MM.1S (cell line): ENCODE measurements around the gene IFT122.

ENCODE experiments used
- DNase-seq: peaks from one replicate; pipeline ENCODE4 v3.0.0-alpha.2; 2015
- H2AFZ ChIP-seq: fragments of 300-600 bp; sonication (generic); 2 replicates; pipeline ENCODE4 v1.6.0; 2016; ENCODE audit warnings: antibody characterized with exemption, low read length
- H3F3A ChIP-seq: fragments of 300-600 bp; sonication (generic); 2 replicates; pipeline ENCODE4 v1.6.1; 2016; ENCODE audit warnings: mild to moderate bottlenecking, antibody characterized with exemption, low read length, moderate library complexity, mixed read lengths; ENCODE audit not compliant: insufficient read depth
- H3K27ac ChIP-seq: fragments of 300-600 bp; sonication (generic); 2 replicates; pipeline ENCODE4 v1.5.1; 2016; ENCODE audit warnings: mild to moderate bottlenecking, low read length
- H3K27me3 ChIP-seq: fragments of 300-600 bp; sonication (generic); replicated peaks from 2 replicates; pipeline ENCODE4 v1.6.0; 2016; ENCODE audit warnings: low read length; ENCODE audit not compliant: insufficient read depth
- H3K36me3 ChIP-seq: fragments of 300-600 bp; sonication (generic); replicated peaks from 2 replicates; pipeline ENCODE4 v1.6.1; 2016; ENCODE audit warnings: mild to moderate bottlenecking, low read length, mixed read lengths; ENCODE audit not compliant: insufficient read depth
- H3K4me1 ChIP-seq: fragments of 300-600 bp; sonication (generic); 2 replicates; pipeline ENCODE4 v1.6.1; 2016; ENCODE audit warnings: low read length, mixed read lengths
- H3K4me2 ChIP-seq: fragments of 300-600 bp; sonication (generic); 2 replicates; pipeline ENCODE4 v1.6.0; 2016; ENCODE audit warnings: low read depth, low read length
- H3K4me3 ChIP-seq: fragments of 300-600 bp; sonication (generic); 2 replicates; pipeline ENCODE4 v1.5.1; 2016; ENCODE audit warnings: low read length, mixed read lengths
- H3K79me2 ChIP-seq: fragments of 300-600 bp; sonication (generic); 2 replicates; pipeline ENCODE4 v1.6.1; 2016; ENCODE audit warnings: mixed run types, low read length, mixed read lengths
- H3K9ac ChIP-seq: fragments of 300-600 bp; sonication (generic); 2 replicates; pipeline ENCODE4 v1.6.1; 2016; ENCODE audit warnings: low read length, mixed read lengths
- H3K9me2 ChIP-seq: fragments of 300-600 bp; sonication (generic); replicated peaks from 2 replicates; pipeline ENCODE4 v1.6.1; 2016; ENCODE audit warnings: mild to moderate bottlenecking, low read length, mixed read lengths; ENCODE audit not compliant: insufficient read depth
- H3K9me3 ChIP-seq: fragments of 300-600 bp; sonication (generic); replicated peaks from 2 replicates; pipeline ENCODE4 v1.6.1; 2016; ENCODE audit warnings: mild to moderate bottlenecking, low read length, mixed read lengths; ENCODE audit not compliant: insufficient read depth
- H4K20me1 ChIP-seq: fragments of 300-600 bp; sonication (generic); 2 replicates; pipeline ENCODE4 v1.6.1; 2016; ENCODE audit warnings: mild to moderate bottlenecking, low read length, moderate library complexity, mixed read lengths; ENCODE audit not compliant: insufficient read depth
- CTCF ChIP-seq: fragments of 300-600 bp; sonication (generic); IDR thresholded peaks from 2 replicates; pipeline ENCODE4 v1.5.1; 2016; ENCODE audit warnings: antibody characterized with exemption, low read length, mixed read lengths
- EZH2 ChIP-seq: fragments of 300-600 bp; sonication (generic); optimal IDR thresholded peaks from 2 replicates; pipeline ENCODE3; 2017; ENCODE audit warnings: low read depth, mild to moderate bottlenecking, antibody characterized with exemption, low read length, mixed read lengths
- EZH2phosphoT487 ChIP-seq: fragments of 300-600 bp; sonication (generic); IDR thresholded peaks from 2 replicates; pipeline ENCODE4 v1.6.1; 2018; ENCODE audit warnings: antibody characterized with exemption, low read length

IFT122 gene

GRCh38 chr3:129521611-129522010 is 81.6 kb downstream of the IFT122 start:
- no peaks in the 10 kb centered on the region for H3F3A ChIP-seq
- TF ChIP-seq EZH2 (no peak), CTCF (no peak), EZH2phosphoT487 (no peak)
- no peak overlapping the region for H3K27ac ChIP-seq
- no peak overlapping the region for H2AFZ ChIP-seq
- no peaks in the 10 kb centered on the region for H3K27me3 ChIP-seq
- no peaks in the 10 kb centered on the region for H3K36me3 ChIP-seq
- H3K79me2 ChIP-seq: no peaks in the 10 kb centered on the region
- H3K4me2 ChIP-seq: no peak overlapping the region
- H3K4me3 ChIP-seq: no peak overlapping the region
- no peaks in the 10 kb centered on the region for H3K9me3 ChIP-seq
- H4K20me1 ChIP-seq: no peaks in the 10 kb centered on the region
- no peaks in the 10 kb centered on the region for H3K9me2 ChIP-seq
- no peak overlapping the region for H3K9ac ChIP-seq
- no peak for DNase-seq
- no peaks in the 10 kb centered on the region for H3K4me1 ChIP-seq

DNA sequence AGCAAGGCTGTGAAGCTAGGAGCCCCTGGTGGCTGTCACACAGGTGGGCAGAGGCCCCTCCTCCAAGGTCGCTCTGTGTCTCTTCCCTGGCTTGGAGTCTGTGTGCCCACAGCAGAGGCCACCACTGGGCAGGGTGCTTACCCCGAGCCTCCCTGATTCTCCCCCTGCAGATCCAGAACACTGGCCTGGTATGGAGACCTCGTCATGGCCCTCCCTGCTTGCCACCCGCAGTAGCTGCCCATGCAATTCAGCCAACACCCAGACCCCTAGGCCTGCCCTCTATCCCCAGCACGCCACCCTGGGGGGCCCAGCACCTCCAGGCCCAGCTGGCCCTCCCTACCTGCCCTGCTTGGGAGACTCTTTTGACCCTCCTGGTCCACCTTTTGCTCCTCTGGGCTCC is 82.9 kb downstream of the IFT122 start:
- no peaks in the 10 kb centered on the region for H3F3A ChIP-seq
- H3K4me3 ChIP-seq: no peak overlapping the region
- H2AFZ ChIP-seq: no peak overlapping the region
- no peaks in the 10 kb centered on the region for H3K27me3 ChIP-seq
- no peaks in the 10 kb centered on the region for H4K20me1 ChIP-seq
- H3K79me2 ChIP-seq: no peaks in the 10 kb centered on the region
- no peaks in the 10 kb centered on the region for H3K9me3 ChIP-seq
- no peak overlapping the region for H3K9ac ChIP-seq
- no peak for DNase-seq
- H3K9me2 ChIP-seq: no peaks in the 10 kb centered on the region
- H3K4me1 ChIP-seq: no peaks in the 10 kb centered on the region
- no peak overlapping the region for H3K4me2 ChIP-seq
- TF ChIP-seq EZH2phosphoT487: no peak
- TF ChIP-seq EZH2: no peak
- TF ChIP-seq CTCF: no peak
- H3K36me3 ChIP-seq: no peaks in the 10 kb centered on the region
- H3K27ac ChIP-seq: no peak overlapping the region

- Histone ChIP-seq H3K4me2 (no peak overlapping the region), H3F3A (no peaks in the 10 kb centered on the region), H3K9me3 (no peaks in the 10 kb centered on the region), H3K4me1 (no peaks in the 10 kb centered on the region), H3K79me2 (no peaks in the 10 kb centered on the region), H3K27me3 (no peaks in the 10 kb centered on the region), H2AFZ (no peak overlapping the region), H4K20me1 (no peaks in the 10 kb centered on the region), H3K27ac (no peak overlapping the region), H3K9ac (no peak overlapping the region), H3K4me3 (no peak overlapping the region), H3K36me3 (no peaks in the 10 kb centered on the region), H3K9me2 (no peaks in the 10 kb centered on the region)
- TF ChIP-seq EZH2phosphoT487 (no peak), EZH2 (no peak), CTCF (no peak)
- no peak for DNase-seq
These were observed 84.1 kb downstream of the IFT122 start for GRCh38 chr3:129524081-129524480.
